ENCODE results near the gene MMP11.

GRCh38 chr22:23793326-23793725 is 20.7 kb downstream of the MMP11 start:
- TF ChIP-seq CTCF (IDR thresholded peaks at IDR 0.05 in 2 of 3, conservative IDR thresholded peaks at IDR 0.05 in 1 of 3; ENCODE audit: borderline replicate concordance in 1 of 3, insufficient read depth in 1 of 3, low read depth in 2 of 3, low read length in 2 of 3) (no peak), ELF1 (IDR thresholded peaks at IDR 0.05; ENCODE audit: borderline replicate concordance, low read depth) (no peak), EGR1 (IDR thresholded peaks at IDR 0.05; ENCODE audit: low read depth) (no peak)

Measured in HCT116 (cell line).